DOHH2 (cell line): ENCODE measurements around the gene SLC22A31.

ENCODE experiments used
- EZH2phosphoT487 ChIP-seq: fragments of 200-600 bp; sonication (generic); IDR thresholded peaks from 2 replicates; pipeline ENCODE4 v1.6.1; 2017; ENCODE audit warnings: borderline replicate concordance, mild to moderate bottlenecking, antibody characterized with exemption, low read length, moderate library complexity, mixed read lengths
- TF ChIP-seq, protein P1 (sequence below): fragments of 200-600 bp; sonication (generic); IDR thresholded peaks from one replicate; pipeline ENCODE4 v1.5.1; 2014; ENCODE audit warnings: antibody characterized with exemption, mild to moderate bottlenecking, low read depth, low read length; ENCODE audit not compliant: poor library complexity, severe bottlenecking

GRCh38 chr16:89178453-89179147 lies 21.7 kb downstream of the SLC22A31 start:
- TF ChIP-seq, protein P1, sequence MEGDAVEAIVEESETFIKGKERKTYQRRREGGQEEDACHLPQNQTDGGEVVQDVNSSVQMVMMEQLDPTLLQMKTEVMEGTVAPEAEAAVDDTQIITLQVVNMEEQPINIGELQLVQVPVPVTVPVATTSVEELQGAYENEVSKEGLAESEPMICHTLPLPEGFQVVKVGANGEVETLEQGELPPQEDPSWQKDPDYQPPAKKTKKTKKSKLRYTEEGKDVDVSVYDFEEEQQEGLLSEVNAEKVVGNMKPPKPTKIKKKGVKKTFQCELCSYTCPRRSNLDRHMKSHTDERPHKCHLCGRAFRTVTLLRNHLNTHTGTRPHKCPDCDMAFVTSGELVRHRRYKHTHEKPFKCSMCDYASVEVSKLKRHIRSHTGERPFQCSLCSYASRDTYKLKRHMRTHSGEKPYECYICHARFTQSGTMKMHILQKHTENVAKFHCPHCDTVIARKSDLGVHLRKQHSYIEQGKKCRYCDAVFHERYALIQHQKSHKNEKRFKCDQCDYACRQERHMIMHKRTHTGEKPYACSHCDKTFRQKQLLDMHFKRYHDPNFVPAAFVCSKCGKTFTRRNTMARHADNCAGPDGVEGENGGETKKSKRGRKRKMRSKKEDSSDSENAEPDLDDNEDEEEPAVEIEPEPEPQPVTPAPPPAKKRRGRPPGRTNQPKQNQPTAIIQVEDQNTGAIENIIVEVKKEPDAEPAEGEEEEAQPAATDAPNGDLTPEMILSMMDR = no peak
- TF ChIP-seq EZH2phosphoT487 = no peak
